A172 (cell line): ENCODE results near the gene FRMD4A. TPM values are rescaled to one million over a fixed set of nuclear protein-coding genes. Genes with fewer than 3 reads are reported as not detected.
"Not testable (repeated sequence)": the region's sequence is repeated elsewhere in the genome, so short reads cannot be mapped to it uniquely, and the experiment has no call there.

Experiments
- DNase-seq: peaks from one replicate; pipeline ENCODE4 v3.0.0-alpha.2; 2015; ENCODE audit warnings: low spot score
- total RNA-seq: library from RNA; depleted of rRNA; stranded (reverse); fragments of >200 nt; shearing (Covaris generic); gene quantifications from 2 replicates; pipeline ENCODE4 v1.2.3, GENCODE V29; 2014

Gene FRMD4A
- total RNA-seq, 1 experiment from 2014 or later = 24.1 TPM

DNA sequence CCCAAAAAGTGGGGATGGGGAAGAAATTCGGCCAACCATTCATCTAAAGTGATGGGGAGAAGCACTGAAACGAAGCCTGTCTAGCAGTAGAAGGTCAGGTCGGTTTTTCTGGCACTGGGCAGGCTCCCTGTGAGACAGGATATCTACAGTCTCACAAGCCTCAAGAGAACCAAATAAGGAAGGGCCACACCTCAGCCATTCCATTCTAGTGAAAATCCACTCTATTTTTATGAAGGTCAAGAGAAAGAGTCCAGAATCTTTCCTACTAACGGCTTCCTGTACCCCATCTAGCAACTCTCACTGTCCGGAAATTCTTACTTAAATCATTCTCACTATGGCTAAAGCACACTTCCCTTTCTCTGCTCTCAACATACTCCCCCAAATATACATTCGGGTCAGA lies 476.9 kb downstream of the FRMD4A start:
- DNase-seq = peak; percentile 40

DNA sequence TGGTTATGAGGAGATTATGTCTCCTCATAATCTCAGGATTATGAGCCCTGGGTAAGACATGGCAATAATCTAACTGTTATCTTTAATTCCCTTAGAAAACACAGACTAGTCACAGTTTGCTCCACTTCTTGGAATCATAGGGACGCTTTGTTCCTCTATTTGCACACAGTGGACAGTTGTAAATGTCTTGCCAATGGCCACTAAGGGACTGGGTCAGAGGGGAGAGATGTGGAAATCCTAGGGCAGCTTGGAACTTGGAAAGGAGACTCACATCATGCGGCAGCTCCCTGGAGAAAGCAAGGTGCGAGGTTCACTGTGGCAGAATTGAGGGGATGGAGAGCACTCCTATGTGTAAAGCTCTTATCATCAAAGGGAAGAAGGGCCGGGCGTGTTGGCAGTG lies 477.9 kb downstream of the FRMD4A start:
- DNase-seq = no peak

DNA sequence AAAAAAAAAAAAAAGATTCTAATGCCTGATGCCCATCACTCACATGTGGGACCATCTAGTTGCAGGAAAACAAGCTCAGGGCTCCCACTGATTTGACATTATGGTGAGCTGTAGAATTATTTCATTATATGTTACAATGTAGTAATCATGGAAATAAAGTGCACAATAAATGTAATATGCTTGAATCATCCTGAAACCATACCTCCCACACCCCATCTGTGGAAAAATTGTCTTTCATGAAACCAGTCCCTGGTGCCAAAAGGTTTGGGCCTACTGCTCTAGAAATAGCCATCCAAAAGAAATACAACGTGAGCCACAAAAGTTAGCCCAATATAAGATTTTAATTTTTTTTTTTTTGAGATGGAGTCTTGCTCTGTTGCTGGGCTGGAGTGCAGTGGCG lies 478.8 kb downstream of the FRMD4A start:
- no peak for DNase-seq

DNA sequence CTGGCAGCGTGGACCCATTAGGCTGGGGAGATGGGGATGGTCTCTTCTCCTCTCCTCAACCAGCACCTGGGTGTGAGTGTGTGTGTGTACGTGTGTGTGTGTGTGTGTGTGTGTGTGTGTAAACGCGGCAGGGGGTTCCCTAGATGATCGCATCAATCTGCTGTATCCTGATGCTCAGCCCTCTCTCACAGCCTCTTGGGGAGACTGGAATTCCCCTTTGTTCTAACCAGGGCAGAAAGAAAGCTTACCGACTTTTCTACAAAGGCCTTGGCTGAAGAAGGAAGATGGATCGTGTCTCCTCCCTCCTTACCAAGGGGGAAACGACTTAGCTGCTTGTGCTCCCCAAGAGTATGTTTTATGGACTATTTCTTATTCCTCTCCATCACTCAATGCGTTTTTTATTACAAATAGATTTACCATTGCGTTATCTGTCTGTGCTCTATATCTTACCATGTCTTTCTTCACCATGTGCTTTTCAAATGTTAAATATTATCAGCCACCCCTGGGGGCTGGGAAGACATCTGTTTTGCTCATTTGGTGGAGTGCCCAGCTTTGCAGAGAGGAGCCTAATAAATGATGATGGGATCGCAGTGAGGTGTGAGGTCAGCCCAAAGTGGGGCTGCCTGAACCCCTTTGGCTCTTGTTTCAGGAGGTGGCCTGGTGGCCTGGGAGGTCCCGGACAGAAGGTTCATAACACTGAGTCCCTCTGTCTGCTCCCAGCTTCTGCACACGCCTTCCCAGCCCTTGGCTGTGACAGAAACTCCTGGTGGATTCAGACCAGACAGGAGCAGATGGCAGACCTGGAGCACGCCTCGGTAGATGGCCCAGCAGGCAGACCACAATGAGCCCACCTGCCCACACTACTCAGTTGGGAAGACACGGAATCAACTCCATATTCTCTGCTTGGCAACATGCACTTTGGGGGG lies 481.9 kb downstream of the FRMD4A start:
- no peak for DNase-seq

DNA sequence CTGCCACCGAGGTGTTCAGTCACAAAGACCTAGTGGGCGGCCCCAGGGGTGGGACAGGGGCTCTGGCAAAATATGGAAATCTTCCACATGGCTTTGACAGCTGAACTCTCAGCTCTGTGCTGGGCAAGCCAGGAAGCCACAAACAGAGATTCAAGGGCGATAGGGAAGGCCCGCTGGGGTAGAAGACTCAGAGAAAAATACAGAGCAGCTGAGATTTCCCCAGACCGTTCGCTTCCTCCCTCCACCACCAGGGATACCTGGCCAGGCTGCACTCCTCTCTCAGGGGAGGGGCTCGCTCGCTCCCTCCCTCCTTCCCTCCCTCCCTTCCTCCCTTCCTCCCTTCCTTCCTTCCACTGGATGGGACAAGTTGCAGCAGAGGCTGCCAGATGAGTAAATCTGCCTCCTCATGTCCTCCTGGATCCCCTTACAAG lies 483.5 kb downstream of the FRMD4A start:
- no peak for DNase-seq

DNA sequence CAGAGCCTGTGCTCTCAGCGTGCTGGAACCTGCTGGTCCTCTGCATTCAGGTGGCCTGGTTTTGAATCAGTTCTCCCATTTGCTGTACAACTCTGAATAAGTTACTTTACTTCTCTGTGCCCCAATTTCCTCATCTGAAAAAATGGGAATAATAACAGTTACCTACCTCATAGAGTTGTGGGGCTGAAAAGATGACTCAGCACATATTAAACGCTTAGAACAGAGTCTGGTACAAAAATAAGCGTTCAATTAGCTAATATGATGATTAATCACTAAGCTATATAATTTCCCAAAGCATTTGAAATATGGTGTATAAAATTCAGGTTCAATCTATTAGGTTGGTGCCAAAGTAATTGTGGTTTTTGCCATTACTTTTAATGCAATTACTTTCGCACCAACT lies 484.8 kb downstream of the FRMD4A start:
- no peak for DNase-seq

DNA sequence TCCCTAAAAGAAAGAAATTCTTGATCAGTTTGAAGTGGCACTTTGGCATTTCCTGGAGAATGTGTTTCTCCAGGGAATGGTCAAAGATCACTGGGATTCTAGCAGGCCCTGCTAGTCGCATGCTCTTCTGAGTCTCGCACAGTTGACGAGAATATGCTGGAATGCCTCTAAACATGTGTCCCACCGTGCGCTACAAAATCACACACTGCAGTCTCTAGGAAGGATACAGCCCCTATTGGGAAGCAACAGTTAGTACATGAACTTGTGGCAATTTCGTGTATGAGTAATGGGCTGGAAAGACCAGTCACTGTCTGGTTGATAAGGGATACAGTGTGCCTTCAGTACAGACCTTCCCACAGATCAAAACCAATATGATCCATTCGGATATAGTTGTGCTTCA lies 486.1 kb downstream of the FRMD4A start:
- DNase-seq = no peak

DNA sequence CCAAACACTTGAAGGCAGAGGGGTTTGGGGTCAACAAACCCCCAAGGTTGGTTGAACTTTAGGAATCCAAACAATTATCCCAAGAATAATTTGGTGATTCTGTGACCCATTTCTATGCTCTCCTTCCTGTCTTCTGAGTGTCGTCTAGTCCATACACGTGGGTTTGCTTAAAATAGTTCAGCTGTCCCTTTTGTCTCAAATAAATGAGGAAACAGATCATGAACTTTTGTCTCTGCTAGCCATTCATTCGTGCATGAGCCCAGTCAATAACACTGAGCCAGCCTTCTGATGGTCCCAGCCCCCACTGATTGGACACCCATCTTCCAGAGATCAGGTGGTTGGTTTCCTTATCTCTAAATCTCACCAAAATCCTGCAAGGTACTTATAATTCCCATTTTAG lies 488.6 kb downstream of the FRMD4A start:
- DNase-seq = no peak

DNA sequence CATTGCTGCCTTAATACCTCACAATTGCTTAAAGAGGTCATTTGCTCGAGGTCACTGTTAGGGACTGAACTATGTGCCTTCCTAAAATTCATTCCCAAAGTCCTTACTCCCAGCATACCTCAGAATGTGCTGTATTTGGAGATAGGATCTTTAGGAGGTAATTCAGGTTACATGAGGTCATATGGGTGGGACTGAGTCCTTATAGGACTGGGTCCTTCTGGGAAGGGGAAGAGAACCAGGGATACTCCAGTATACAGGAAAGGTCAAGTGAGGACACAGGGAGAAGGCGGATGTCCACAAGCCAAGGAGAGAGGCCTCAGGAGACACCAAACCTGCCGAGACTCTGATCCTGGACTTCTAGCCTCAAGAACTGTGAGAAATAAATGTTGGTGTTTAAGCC lies 490.7 kb downstream of the FRMD4A start:
- DNase-seq = peak; percentile 22

DNA sequence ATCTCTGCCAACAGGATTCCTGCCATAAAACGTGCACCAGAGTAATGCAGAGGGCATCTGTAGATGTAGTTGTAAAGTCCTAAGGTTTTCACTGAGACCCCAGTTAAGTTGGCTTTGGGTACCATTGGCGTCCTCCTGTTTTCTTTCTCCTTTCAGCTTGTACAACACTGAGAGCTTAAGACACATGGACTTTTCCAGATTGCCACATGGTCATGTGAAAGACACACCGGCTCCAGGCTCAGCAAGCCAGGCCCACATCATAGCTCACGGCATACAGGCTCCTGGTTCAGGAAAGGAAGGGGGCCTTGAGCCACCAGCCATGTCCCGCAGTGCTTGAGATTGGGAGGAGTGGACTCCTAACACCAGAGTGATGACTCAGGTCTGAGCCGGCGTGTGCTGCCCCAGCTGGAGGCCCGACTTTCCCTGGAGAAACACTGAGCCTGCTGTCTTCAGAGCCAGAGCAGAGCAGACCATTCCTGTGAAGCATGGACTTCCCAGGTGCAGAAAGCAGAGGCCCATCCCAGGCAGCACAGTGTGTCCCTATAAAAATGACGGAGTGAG lies 491.2 kb downstream of the FRMD4A start:
- peak; percentile 91 for DNase-seq

DNA sequence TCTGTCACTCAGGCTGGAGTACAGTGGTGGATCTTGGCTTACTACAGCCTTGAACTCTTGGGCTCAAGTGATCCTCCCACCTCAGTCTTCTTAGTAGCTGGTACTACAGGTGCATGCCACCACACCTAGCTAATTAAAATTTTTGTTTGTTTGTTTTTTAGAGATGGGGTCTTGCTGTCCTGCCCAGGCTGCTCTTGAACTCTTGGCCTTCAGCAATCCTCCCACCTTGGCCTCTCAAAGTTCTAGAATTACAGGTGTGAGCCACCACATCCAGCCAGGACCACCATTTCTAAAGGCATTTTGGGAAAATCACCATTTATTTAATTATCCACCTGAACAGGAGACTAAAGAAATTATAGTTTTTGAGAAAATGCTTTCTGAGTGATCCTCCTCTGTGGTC lies 491.7 kb downstream of the FRMD4A start:
- DNase-seq = no peak

DNA sequence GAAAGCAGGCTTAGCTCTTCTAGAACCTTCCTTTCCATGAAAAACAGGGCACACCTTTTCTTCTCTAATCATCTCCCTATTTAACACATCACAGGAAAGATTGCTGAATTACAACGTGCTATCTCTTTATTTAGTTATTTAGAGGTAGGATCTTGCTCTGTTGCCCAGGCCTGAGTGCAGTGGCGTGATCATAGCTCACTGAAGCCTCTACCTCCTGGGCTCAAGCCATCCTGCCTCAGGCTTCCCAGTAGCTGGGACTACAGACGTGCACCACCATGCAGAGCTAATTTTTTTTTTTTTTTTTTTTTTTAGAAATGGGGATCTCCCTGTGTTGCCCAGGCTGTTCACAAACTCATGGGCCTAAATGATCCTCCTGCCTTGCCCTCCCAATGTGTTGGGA lies 492.8 kb downstream of the FRMD4A start:
- DNase-seq = no peak

DNA sequence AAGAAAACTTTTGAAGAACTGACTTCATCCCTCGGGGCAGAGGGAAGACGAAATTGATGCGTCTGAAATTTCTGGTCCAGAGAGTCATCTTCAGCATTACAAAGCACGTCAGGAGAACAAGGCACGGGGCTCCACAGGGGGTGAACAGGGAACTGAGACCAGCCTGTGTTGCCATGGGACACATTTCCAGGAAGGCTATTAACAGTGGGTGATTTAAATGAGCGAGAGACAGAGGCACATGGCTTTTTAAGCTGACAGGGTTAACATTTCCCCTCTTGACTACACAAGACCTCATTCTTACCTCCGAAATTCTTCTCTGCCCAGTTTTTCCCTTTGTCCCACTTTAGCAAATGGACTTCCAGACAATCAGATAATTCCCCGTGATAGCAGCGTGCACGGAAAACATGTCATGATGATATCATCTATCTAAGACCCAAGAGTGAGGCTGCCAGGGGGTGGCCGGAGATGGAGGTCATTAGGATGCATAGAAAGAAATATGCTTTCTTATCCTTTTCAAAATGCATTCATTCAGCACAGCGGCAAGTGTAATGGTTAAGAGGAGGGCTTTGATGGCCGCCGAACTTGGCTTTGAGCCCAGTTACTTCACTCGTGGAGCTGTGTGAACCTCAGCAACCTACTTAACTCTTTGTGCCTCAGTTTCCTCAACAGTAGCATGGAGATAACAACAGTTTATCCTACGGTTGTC lies 496.0 kb downstream of the FRMD4A start:
- DNase-seq = no peak

DNA sequence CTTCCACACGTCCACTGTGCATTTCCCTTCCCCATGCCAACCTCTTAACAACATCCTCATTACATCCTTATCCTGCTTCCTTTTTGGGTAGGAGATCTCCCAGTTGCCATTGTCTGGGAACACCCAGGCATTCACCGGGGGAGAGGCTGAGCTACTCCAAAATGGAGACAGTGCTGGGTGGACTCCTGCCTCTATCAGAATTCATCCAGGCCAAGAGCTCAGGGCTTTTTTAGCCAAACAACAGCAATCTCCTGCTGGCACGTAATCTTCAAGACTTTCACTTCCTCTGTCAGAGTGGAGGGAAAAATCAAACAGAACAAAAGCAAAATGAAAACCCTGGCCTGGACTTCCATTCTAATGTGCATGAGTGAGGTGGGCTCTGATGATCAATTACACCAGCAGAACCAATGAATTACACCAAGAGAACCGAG lies 499.0 kb downstream of the FRMD4A start:
- DNase-seq = no peak

DNA sequence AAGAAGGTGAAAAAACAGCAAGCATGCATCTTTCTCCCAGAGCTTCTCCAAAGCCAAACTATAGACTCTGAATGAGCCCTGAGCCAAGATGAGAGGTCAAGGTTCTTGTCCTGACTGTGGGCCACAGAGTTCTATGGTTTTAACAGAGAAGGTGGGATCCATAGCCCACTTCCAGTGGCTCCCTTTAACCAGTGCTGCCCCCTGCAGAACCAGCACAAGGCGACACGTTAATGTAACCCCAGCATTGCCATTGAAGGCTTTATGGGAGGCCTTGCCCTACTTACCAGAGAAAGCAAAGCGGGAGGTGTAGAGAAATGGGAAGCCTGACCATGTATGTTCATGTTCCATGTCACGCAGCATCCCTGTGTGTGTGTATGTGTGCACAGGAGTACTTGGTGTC lies 500.3 kb downstream of the FRMD4A start:
- DNase-seq = no peak

DNA sequence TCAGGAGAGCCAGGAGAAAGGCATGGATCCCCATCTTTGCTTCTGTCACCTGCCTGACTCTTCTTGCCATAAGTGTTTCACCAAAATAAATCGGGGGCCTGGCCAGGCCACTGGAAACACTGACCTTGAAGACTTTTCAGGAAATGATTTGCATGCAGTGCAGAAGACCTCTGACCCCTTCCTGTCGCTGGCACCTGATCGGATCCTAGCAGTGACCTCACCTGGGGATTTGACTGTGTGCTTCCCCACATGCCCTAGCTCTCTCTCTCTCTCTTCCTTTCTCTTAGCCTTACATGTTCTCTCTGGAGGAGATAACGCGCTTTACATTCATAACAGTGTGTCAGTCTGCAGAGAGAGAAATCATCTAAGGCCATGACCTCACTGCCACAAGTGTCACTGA lies 500.9 kb downstream of the FRMD4A start:
- DNase-seq = no peak

DNA sequence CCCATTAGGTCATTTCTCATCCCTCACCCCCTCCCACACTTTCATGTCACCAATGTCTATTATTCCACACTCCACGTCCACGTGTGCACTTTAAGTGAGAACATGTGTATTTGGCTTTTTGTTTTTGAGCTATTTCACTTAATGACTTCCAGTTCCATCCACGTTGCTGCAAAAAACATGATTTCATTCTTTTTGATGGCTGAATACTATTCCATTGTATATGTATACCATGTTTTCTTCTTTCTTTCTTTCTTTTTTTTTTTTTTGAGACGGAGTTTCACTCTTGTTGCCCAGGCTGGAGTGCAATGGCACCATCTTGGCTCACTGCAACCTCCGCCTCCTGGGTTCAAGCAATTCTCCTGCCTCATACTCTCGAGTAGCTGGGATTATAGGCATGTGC lies 502.4 kb downstream of the FRMD4A start:
- not testable (repeated sequence) for DNase-seq

DNA sequence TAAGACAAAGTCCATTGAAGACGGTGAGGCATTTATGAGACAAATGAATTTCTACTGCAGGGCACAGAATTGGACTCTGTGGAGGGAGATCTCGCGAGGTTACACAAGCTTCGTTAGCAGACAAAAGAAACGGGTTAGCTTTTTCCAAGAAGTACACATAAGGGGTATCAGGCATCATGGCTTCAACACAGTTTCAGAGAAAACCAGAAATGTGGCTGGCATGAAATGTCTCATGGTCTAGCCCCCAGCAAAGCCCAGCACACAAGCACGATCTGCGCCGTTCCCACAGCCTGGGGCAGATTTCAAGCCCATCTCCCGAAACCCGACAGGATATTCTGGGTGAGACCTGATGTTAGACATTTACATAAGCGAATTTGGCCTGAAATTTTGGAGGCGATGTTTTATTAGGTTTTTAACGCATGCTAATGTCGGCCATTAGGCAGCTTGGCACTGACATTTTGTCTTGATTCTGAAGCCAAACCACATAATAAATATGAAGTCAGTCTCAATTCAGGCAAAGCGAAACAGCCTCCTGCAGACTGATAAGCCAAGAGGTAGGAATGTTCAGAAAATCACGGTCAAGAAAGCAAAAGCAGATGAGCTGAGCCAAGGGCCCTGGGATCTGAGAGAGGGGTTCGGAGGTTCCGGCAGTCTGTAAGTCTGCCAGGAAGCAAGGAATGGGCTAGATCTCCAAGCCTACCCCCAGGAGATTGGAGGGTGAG lies 503.5 kb downstream of the FRMD4A start:
- DNase-seq = no peak

DNA sequence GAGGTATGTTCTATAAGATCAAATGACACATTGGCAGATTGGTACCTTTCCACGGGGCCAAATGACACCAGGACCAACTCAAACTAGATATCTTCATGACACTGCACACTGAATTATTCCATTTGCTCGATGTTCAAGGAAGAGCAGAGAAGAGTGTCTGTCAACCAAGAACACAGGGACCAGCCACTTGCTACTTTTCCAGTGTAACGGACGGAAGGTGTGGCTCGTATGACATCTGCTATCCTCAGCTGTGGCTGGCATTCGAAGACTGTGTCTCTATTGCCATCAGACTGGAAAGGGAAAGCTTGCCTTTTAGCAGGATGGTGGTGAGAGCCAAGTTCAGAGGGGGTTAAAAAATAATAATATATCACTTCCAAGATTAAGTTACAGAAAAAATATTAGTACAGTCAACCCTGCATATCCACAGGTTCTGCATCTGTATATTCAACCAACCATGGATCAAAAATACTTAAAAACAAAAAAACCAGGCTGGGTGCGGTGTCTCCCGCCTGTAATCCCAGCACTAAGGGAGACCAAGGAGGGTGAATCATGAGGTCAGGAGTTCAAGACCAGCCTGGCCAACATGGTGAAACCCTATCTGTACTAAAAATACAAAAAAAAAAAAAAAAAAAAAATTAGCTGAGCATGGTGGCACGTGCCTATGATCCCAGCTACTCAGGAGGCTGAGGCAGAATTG lies 506.9 kb downstream of the FRMD4A start:
- DNase-seq = no peak

DNA sequence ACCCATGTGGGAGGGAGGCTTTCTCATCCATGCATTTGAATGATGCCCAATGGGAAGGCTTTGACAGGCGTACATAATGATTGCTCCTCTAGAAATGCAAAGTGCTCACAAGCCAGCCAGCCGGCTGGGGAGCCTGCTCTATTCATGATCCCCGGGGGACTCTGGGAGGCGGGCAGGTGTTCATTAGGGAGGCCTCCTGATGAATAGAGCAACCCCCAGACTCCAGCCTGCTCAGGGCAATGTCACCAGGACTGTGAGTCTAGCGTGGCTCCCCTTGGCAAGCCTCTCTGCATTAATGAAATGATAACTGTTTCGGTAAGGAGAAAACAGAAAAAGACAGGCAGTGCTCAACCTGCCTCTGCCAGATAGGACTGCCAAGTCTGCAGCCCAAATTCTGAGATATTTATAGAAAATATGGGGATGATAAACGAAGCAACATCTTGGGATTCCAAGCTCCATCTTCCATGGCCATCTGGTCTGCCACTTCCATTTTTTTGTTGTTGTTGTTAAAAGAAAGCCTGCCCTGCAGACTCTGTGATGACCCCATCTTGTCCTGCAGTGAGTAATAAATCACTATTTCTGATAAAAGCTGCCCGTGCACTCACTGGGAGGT lies 507.5 kb downstream of the FRMD4A start:
- DNase-seq = no peak

DNA sequence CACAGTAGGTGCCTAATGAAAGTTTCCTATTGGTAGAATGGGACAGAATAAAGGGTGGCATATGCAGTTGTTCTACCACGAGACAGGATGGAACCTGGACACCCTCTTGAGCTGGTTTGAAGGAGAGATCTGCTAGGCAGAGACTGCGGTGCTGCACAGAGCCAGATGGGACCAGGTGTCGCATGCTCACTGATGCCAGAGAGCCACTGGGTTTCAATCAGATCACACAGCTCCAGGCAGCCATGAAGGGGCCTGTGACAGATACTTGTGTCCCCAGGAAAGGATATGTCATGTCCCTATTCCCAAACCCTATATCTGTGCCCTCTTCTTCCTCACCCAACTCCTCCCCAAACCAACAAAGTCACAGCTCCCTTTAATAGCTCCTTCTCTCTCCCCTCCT lies 508.2 kb downstream of the FRMD4A start:
- no peak for DNase-seq
